GM23338 (cell line): Measurements from ENCODE around the gene NR4A1.
A peak's percentile ranks its signal among the peaks of the same experiment; 100 is the strongest.

Source experiments
- CREB1 ChIP-seq: fragments of 250-450 bp; sonication (Bioruptor Pico); IDR thresholded peaks from 2 replicates; pipeline ENCODE4 v1.5.0; 2020; ENCODE audit warnings: low read depth, mild to moderate bottlenecking, moderate library complexity
- EZH2 ChIP-seq: fragments of 200-600 bp; sonication (generic); IDR thresholded peaks from one replicate; pipeline ENCODE4 v1.8.0; 2017; ENCODE audit warnings: antibody characterized with exemption, mild to moderate bottlenecking, low read depth; ENCODE audit not compliant: unreplicated experiment
- EZH2phosphoT487 ChIP-seq: fragments of 200-600 bp; sonication (generic); IDR thresholded peaks from one replicate; pipeline ENCODE4 v1.8.1; 2018; ENCODE audit warnings: antibody characterized with exemption; ENCODE audit not compliant: unreplicated experiment
- NANOG ChIP-seq: IDR thresholded peaks from 2 replicates; pipeline ENCODE4 v1.6.1; 2016; ENCODE audit warnings: antibody characterized with exemption, borderline replicate concordance
- POLR2AphosphoS5 ChIP-seq: IDR thresholded peaks from 2 replicates; pipeline ENCODE4 v1.6.1; 2016; ENCODE audit warnings: antibody characterized with exemption, low read depth
- ZNF114 ChIP-seq: fragments of 250-450 bp; sonication (Bioruptor Pico); IDR thresholded peaks from 2 replicates; pipeline ENCODE4 v1.5.0; 2020; ENCODE audit warnings: mild to moderate bottlenecking, moderate library complexity
- ZNF331 ChIP-seq: fragments of 250-450 bp; sonication (Bioruptor Pico); IDR thresholded peaks from 2 replicates; pipeline ENCODE4 v1.5.0; 2020; ENCODE audit warnings: low read depth, mild to moderate bottlenecking, moderate library complexity
- TF ChIP-seq, protein P1 (sequence below), 2 experiments: fragments of 200-600 bp in 1 of 2; sonication (generic) in 1 of 2; conservative IDR thresholded peaks; 2 replicates each; pipeline versions ENCODE4 v1.5.1 to v1.6.1; 2016 to 2017; ENCODE audit warnings: antibody characterized with exemption in 2 of 2, low read depth in 2 of 2, mild to moderate bottlenecking in 2 of 2, moderate library complexity in 1 of 2
- TF ChIP-seq, protein P2 (sequence below): IDR thresholded peaks from one replicate; pipeline ENCODE4 v1.6.1; 2018; ENCODE audit warnings: antibody characterized with exemption; ENCODE audit not compliant: unreplicated experiment
- TF ChIP-seq, protein P3 (sequence below): fragments of 250-450 bp; sonication (Bioruptor Pico); IDR thresholded peaks from 2 replicates; pipeline ENCODE4 v1.5.0; 2020; ENCODE audit warnings: mild to moderate bottlenecking, moderate library complexity

DNA sequence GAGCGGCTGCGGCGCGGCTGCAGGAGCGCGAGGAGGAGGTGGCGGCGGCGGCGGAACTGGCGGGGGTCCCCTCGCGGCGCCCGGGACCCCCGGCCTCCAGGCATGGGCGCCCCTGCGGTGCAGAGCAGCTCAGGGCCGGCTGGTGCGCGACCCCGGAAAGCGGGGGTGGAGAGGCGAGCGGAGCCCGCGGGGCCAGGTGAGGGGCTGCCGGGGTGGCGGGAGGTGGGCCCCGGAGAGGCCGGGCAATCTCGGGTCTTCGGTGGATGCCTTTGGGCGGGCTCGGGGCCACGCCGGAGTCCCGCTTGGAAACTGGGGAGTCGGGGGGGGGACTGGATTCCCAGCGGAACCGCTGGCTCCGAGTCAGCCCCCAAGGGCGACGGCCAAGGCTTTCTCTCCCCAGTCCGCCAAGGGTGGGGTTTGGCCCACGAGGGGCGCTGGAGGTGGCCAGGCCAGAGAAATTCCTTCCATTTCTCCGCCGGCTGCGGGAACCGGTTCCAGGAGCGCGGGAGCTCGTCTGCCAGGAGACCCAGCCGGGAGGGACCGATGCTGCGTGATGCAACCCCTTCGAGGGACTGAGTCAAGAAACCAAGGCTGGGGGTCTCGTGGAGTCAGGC lies 13.9 kb upstream of the NR4A1 start:
- TF ChIP-seq, protein P1, sequence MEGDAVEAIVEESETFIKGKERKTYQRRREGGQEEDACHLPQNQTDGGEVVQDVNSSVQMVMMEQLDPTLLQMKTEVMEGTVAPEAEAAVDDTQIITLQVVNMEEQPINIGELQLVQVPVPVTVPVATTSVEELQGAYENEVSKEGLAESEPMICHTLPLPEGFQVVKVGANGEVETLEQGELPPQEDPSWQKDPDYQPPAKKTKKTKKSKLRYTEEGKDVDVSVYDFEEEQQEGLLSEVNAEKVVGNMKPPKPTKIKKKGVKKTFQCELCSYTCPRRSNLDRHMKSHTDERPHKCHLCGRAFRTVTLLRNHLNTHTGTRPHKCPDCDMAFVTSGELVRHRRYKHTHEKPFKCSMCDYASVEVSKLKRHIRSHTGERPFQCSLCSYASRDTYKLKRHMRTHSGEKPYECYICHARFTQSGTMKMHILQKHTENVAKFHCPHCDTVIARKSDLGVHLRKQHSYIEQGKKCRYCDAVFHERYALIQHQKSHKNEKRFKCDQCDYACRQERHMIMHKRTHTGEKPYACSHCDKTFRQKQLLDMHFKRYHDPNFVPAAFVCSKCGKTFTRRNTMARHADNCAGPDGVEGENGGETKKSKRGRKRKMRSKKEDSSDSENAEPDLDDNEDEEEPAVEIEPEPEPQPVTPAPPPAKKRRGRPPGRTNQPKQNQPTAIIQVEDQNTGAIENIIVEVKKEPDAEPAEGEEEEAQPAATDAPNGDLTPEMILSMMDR (conservative IDR thresholded peaks at IDR 0.05; ENCODE audit: low read depth in 2 of 2), result no peak
- TF ChIP-seq ZNF114 (CRISPR knock-in tag) (no peak), EZH2 (no peak), EZH2phosphoT487 (no peak), NANOG (no peak), POLR2AphosphoS5 (no peak), CREB1 (CRISPR knock-in tag) (peak; percentile 13; the same call in 1 of the 2 replicates), ZNF331 (CRISPR knock-in tag) (no peak)
- TF ChIP-seq, protein P2, sequence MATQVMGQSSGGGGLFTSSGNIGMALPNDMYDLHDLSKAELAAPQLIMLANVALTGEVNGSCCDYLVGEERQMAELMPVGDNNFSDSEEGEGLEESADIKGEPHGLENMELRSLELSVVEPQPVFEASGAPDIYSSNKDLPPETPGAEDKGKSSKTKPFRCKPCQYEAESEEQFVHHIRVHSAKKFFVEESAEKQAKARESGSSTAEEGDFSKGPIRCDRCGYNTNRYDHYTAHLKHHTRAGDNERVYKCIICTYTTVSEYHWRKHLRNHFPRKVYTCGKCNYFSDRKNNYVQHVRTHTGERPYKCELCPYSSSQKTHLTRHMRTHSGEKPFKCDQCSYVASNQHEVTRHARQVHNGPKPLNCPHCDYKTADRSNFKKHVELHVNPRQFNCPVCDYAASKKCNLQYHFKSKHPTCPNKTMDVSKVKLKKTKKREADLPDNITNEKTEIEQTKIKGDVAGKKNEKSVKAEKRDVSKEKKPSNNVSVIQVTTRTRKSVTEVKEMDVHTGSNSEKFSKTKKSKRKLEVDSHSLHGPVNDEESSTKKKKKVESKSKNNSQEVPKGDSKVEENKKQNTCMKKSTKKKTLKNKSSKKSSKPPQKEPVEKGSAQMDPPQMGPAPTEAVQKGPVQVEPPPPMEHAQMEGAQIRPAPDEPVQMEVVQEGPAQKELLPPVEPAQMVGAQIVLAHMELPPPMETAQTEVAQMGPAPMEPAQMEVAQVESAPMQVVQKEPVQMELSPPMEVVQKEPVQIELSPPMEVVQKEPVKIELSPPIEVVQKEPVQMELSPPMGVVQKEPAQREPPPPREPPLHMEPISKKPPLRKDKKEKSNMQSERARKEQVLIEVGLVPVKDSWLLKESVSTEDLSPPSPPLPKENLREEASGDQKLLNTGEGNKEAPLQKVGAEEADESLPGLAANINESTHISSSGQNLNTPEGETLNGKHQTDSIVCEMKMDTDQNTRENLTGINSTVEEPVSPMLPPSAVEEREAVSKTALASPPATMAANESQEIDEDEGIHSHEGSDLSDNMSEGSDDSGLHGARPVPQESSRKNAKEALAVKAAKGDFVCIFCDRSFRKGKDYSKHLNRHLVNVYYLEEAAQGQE, result no peak
- TF ChIP-seq, protein P3, sequence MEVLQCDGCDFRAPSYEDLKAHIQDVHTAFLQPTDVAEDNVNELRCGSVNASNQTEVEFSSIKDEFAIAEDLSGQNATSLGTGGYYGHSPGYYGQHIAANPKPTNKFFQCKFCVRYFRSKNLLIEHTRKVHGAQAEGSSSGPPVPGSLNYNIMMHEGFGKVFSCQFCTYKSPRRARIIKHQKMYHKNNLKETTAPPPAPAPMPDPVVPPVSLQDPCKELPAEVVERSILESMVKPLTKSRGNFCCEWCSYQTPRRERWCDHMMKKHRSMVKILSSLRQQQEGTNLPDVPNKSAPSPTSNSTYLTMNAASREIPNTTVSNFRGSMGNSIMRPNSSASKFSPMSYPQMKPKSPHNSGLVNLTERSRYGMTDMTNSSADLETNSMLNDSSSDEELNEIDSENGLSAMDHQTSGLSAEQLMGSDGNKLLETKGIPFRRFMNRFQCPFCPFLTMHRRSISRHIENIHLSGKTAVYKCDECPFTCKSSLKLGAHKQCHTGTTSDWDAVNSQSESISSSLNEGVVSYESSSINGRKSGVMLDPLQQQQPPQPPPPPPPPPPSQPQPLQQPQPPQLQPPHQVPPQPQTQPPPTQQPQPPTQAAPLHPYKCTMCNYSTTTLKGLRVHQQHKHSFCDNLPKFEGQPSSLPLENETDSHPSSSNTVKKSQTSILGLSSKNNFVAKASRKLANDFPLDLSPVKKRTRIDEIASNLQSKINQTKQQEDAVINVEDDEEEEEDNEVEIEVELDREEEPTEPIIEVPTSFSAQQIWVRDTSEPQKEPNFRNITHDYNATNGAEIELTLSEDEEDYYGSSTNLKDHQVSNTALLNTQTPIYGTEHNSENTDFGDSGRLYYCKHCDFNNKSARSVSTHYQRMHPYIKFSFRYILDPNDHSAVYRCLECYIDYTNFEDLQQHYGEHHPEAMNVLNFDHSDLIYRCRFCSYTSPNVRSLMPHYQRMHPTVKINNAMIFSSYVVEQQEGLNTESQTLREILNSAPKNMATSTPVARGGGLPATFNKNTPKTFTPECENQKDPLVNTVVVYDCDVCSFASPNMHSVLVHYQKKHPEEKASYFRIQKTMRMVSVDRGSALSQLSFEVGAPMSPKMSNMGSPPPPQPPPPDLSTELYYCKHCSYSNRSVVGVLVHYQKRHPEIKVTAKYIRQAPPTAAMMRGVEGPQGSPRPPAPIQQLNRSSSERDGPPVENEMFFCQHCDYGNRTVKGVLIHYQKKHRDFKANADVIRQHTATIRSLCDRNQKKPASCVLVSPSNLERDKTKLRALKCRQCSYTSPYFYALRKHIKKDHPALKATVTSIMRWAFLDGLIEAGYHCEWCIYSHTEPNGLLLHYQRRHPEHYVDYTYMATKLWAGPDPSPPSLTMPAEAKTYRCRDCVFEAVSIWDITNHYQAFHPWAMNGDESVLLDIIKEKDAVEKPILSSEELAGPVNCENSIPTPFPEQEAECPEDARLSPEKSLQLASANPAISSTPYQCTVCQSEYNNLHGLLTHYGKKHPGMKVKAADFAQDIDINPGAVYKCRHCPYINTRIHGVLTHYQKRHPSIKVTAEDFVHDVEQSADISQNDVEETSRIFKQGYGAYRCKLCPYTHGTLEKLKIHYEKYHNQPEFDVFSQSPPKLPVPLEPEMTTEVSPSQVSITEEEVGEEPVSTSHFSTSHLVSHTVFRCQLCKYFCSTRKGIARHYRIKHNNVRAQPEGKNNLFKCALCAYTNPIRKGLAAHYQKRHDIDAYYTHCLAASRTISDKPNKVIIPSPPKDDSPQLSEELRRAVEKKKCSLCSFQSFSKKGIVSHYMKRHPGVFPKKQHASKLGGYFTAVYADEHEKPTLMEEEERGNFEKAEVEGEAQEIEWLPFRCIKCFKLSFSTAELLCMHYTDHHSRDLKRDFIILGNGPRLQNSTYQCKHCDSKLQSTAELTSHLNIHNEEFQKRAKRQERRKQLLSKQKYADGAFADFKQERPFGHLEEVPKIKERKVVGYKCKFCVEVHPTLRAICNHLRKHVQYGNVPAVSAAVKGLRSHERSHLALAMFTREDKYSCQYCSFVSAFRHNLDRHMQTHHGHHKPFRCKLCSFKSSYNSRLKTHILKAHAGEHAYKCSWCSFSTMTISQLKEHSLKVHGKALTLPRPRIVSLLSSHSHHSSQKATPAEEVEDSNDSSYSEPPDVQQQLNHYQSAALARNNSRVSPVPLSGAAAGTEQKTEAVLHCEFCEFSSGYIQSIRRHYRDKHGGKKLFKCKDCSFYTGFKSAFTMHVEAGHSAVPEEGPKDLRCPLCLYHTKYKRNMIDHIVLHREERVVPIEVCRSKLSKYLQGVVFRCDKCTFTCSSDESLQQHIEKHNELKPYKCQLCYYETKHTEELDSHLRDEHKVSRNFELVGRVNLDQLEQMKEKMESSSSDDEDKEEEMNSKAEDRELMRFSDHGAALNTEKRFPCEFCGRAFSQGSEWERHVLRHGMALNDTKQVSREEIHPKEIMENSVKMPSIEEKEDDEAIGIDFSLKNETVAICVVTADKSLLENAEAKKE, result no peak
